DMS53 treated with DMSO at 0.1 percent for 48 hours (cell line): ENCODE measurements around the gene SLX9.
"Not testable (repeated sequence)": the region's sequence is repeated elsewhere in the genome, so short reads cannot be mapped to it uniquely, and the experiment has no call there.

Experiments
- DNase-seq: peaks from one replicate; lab custom pipeline; 2025; ENCODE audit not compliant: unreplicated experiment; lab: John Stamatoyannopoulos, UW

The SLX9 gene

GRCh38 chr21:44975720-44976555 is 36.1 kb downstream of the SLX9 start:
- no peak for DNase-seq

GRCh38 chr21:44976556-44977393 is 36.9 kb downstream of the SLX9 start:
- not testable (repeated sequence) for DNase-seq

GRCh38 chr21:44977616-44978340 is 37.9 kb downstream of the SLX9 start:
- no peak for DNase-seq

GRCh38 chr21:44979687-44980561 is 40.1 kb downstream of the SLX9 start:
- no peak for DNase-seq

GRCh38 chr21:44980562-44981489 is 41.0 kb downstream of the SLX9 start:
- DNase-seq = no peak

- no peak for DNase-seq
Measured at GRCh38 chr21:44982558-44983250, 42.9 kb downstream of the SLX9 start.

GRCh38 chr21:44983421-44984206 is 43.8 kb downstream of the SLX9 start:
- DNase-seq = no peak

GRCh38 chr21:44984428-44984791 is 44.6 kb downstream of the SLX9 start:
- no peak for DNase-seq

- no peak for DNase-seq
Measured at GRCh38 chr21:44984792-44985440, 45.1 kb downstream of the SLX9 start.

GRCh38 chr21:44985441-44986401 is 45.9 kb downstream of the SLX9 start:
- no peak for DNase-seq

- DNase-seq = no peak
Measured at GRCh38 chr21:44986471-44987291, 46.9 kb downstream of the SLX9 start.

- DNase-seq = no peak
Measured at GRCh38 chr21:44987301-44987885, 47.6 kb downstream of the SLX9 start.

GRCh38 chr21:44987886-44988606 is 48.2 kb downstream of the SLX9 start:
- no peak for DNase-seq
